HG03039 (cell line): ENCODE results near the gene INO80.

ENCODE experiments used
- ATAC-seq: cut with Tn5 transposase; IDR thresholded peaks from one replicate; pipeline ENCODE4 v1.9.1; 2021; ENCODE audit warnings: mild to moderate bottlenecking, moderate library complexity; ENCODE audit not compliant: unreplicated experiment

The INO80 gene

DNA sequence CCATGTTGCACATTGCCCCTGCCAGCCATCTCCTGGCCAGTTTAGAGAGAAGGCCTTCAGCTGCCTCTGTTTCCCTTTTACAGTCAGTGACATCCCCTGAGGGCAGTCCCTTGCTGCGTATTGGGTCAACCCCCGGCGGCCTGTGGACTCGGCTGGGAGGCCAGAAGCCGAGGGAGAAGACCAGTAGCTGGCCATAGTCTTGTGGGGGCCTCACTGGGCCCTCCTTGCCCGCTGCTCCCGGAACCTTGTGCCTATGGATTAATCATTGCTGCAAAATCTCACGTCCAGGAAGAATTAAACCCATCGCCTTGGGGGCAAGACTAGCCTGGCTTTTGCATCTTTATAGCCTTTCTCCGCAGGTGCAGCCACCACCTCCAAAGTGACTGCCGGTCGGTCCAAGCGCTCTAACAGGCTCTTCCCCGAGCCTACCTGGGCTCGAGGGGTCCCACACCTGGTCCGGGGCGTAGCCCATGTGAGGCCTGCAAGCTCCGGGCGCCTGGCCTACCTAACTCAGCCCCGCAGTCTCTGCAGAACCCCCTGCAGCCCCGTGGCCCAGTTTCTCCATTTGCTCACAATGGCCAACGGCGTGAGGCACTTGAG is 163.7 kb downstream of the INO80 start:
- ATAC-seq = no peak

DNA sequence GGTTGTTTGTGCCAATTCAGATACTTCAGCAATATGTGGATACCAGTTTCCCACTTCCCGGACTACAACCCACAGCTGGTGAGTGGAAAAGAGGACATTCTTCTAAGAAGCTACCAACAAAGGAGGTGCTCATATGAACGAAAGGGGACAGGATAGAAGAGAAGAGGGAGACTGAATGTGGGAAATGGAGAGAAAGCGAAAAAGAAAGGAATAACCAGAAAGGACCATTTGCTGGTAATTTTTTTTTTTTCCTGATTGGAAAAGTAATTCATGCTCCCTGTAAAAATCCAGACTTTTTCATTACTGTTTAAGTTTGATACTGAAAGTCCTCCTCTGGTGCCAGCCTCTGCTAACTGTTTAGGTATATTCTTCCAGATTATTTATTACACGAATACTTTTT is 164.3 kb downstream of the INO80 start:
- ATAC-seq = no peak

DNA sequence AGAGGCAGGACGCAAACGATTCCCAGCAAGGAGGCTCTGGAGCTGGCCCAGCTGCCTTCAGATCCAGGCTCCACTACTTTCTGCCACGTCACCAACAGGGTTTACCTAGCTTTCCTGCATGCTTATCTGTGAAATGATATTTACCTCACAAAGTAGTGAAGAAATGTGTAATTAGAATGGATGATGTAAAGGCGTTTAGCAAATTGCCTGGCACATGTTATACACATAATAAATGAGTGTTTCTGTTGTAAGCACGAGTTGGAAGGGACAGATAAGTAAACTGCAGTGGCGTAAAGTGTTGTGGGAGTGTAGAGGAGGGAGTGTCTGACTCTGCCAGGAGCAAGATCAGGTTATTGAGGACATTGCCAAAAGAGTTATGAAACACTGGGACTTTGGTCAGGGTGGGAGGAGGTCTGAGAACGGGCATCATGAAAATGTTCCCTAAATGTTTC is 166.3 kb downstream of the INO80 start:
- no peak for ATAC-seq

DNA sequence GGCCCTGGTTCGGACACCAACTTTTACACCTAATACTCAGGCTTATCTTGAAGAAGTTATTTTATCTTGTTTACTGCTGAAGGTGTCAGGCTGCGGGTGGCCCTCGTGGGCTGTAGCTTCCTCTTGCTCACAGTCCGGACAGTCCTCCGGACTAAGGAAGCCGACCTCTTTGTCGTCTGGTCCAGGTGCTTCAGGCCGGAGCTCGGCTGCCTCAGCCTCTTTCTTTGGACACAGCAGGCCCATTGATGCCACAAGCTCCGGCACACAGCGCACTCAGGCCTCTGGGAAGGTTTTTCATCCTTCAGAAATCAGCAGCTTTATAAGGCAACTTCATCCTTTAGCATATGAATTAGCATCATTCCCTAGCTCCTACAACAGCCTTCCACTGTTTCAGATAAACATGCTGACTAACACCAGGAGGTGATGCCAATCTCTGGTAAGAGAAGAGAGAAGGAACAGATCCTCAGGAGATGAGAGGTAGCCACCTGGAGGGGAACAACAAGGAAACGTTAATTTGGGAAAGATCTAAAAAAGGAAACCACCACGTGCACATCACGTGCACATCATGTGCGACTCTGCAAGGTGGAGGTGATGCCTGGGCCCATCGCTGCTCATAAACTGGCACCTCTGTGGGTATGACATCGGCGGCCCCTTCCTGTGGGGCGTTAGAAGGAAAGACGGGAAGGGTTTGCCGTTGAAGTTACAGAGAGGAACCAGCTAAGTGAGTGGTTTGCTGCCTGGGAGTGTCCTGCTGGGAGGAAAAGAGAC is 167.2 kb downstream of the INO80 start:
- no peak for ATAC-seq

DNA sequence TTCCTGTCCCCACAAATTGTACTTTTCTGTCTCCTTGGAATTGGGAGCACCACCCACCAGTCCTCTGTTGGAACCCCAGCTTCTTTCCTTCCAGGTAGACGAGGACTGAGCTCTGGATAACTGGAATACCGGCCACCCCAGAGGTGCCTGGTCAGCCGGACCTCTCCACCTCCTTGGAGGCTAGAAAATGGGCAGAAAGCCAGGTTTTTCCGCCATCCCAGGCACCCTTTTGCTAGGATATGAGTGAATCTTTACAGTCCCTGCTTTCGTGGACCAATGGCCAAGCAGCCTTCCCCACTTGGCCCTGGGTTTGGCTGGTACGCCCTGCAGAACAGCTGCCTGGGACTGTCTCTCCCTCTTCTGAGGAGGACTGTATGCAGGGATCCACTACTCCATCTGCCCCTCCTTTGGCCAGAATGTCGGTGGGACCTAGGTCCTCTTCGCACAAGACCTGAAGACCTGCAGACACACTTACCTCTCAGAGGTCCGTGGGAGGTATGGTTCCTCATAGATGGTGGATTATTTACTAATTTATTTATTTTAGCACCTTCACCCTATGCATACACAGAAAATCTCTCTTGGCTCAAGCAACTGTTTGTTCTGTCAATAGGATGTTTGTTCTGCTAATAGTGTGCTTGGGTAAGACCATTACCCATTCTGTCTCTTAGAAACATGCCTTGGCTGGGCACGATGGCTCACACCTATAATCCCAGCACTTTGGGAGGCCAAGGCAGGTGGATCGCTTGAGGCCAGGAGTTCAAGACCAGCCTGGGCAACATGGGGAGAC is 171.4 kb downstream of the INO80 start:
- ATAC-seq = no peak

DNA sequence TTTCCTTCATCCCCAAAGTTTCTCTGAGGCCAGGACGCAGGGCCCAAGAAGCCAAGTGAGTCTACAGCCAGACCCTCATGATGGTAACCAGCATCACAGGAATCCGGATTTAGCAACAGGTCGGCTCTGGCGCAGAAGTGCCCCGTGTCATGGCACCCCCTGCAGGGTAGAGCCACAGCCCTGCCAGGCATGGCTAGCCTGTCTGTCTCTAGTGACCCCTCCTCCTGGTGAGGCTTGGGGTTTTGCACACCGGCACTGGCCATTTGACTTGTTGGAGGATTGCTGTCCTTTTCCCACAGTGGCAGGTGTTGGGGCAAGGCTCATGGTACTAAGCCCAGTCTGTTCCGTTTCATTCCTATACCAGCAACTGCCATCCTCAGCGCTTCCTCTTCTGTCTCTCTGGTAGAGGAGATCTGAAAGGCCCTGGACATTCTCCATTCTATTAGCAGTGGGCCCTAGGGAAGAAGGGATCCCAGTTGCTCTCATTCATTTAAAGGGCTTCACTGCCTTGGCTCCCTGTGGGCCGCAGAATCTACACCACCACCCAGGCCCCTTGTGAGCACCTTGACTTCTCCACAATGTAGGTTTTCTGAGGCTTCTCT is 172.2 kb downstream of the INO80 start:
- no peak for ATAC-seq

DNA sequence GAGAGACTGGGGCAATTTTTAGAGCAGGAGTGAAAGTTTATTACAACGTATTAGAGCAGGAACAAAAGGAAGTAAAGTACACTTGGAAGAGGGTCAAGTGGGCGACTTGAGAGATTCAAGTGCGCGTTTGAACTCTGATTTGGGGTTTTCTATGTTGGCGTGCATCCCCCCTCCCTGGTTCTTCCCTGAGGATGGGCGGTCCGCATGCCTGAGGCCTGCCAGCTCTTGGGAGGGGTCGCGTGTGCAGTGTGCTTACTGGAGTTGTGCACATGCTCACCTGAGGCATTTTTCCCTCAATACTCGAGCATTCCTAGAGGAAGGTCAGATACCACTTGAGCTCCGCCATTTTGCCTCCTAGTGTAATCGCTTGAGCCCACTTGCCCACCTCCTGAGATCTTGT is 173.2 kb downstream of the INO80 start:
- no peak for ATAC-seq

DNA sequence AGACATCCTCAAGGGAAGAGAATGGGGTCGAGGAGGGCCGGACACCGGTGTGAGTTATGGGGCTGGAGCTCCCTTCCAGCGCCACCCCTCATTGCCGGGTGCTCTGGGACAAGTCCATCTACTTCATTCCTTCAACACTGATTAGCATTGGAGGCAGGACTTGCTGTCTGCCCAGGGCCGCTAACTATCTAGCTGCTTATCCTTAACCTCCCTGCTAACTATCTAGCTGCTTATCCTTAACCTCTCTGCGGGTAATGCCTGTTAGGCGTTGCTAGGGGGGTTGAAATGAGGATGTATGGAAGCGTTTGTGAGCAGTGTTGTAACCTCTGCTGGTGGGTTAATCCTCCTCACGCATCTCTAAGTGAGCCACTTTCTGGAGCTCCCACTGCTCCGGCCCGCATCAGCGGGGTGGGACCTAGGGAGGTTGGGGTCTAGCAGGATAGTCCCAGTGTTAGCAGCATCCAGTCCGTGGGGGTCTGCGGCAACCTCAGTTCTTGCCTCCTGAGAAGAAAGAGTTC is 173.7 kb downstream of the INO80 start:
- no peak for ATAC-seq

DNA sequence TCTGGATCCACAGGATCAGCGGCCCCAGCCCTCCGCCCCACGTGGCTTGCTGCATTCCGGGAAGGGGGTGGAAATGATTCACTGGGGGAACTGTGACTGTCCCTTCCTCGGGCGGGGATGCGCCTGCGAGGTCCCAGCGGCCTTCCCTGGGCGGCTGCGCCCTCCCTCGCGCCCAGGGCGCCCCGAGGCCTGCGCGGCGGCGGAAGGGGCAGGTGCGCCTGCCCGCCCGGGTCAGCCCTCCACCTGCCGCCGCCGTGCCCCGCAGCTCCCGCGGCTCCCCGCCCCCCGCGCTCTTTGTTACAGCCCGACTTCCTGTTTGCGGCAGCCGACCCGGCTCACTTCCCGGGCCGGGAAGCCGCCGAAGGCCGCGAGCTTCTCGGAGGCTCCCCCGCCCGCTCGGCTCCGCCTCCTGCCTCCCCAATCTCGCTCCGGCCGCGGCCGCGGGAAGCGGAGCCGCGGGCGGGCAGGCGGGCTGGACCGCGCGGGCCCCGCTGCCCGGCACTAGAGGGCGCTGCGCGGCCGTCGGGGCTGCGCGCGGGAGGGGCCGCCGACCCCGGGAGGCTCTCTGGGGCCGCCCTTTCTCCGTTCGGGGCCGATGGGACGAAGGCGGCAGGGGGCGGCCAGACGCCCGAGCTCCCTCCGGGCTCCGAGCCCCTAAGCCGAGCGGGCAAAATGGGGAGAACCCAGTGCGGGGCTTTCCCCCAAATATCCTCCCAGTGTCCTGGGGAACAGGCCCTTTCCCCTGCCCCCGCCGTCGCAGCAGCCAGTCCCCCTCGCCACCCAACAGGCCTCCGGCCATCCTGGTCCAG is 174.3 kb downstream of the INO80 start:
- peak; percentile 59 for ATAC-seq

DNA sequence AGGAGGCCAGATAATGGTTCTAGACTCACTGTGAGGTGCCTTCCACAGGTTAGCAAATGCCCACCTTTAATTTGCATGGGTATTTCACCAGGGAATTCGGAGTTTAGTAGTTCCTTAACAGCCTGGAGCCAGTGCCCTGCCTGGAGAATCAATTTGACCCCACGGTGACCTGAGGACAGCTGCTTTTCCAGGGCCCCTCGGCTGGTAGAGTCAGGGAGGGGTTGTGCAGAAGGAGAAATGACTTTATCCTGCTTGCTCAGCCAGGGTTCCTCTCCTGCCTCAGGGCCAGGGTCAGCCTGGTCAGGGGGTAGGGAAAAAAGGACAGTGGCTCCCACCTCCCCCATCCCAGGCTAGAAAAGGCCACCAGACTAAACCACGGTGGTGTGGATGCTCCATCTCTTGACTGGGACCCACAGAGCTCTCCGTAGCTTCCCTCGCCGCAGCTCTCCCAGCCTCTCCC is 175.0 kb downstream of the INO80 start:
- ATAC-seq = no peak

DNA sequence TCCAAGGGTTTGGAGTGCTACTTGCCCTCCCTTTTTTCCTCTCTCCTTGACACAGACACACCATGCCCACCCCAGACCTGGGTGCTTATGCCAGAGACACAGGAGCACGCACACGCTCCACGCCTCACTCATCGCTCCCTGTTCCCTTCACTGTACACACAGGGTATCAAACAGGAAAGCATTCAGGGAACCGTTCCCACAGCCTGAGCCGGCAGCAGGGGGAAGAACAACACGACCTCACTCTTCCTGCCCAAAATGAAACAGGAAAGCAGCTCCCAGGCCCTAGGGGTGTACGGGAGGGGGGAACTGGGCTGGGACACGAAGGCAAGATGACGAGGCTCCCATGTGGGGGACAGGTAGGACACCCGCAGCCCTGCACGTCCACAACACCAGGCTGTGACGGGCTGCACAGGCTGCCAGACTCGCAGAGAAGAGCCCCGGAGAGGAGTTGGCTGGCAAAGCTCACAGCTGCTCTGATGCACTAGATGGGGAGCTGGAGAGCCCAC is 175.7 kb downstream of the INO80 start:
- no peak for ATAC-seq

DNA sequence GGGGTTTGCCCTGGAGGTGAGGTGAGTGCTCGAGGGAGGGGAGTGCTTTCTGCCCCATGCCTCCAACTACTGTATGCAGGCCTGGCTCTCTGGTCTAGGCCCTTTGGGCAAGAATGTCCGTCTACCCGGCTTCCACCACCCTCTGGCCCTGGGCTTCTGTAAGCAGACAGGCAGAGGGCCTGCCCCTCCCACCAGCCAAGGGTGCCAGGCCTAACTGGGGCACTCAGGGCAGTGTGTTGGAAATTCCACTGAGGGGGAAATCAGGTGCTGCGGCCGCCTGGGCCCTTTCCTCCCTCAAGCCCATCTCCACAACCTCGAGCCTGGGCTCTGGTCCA is 177.6 kb downstream of the INO80 start:
- no peak for ATAC-seq

DNA sequence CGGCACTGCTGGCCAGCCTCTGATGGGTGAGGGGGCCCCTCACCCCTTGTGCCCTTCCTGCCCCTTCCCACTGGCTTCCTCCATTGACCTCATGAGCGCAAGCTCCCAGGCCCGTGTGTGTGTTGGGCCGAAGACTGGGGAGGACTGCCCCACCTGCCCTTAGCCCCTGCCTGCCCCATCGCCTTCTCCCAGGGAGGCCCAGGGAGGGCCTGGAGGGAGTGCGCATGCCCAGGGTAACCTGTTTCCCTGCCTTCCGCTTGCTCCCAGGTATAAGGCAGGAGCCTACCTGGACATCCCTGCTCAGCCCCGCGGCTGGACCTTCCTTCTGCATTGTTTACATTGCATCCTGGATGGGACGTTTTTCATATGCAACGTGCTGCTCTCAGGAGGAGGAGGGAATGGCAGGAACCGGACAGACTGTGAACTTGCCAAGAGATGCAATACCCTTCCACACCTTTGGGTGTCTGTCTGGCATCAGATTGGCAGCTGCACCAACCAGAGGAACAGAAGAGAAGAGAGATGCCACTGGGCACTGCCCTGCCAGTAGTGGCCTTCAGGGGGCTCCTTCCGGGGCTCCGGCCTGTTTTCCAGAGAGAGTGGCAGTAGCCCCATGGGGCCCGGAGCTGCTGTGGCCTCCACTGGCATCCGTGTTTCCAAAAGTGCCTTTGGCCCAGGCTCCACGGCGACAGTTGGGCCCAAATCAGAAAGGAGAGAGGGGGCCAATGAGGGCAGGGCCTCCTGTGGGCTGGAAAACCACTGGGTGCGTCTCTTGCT is 178.1 kb downstream of the INO80 start:
- ATAC-seq = no peak

DNA sequence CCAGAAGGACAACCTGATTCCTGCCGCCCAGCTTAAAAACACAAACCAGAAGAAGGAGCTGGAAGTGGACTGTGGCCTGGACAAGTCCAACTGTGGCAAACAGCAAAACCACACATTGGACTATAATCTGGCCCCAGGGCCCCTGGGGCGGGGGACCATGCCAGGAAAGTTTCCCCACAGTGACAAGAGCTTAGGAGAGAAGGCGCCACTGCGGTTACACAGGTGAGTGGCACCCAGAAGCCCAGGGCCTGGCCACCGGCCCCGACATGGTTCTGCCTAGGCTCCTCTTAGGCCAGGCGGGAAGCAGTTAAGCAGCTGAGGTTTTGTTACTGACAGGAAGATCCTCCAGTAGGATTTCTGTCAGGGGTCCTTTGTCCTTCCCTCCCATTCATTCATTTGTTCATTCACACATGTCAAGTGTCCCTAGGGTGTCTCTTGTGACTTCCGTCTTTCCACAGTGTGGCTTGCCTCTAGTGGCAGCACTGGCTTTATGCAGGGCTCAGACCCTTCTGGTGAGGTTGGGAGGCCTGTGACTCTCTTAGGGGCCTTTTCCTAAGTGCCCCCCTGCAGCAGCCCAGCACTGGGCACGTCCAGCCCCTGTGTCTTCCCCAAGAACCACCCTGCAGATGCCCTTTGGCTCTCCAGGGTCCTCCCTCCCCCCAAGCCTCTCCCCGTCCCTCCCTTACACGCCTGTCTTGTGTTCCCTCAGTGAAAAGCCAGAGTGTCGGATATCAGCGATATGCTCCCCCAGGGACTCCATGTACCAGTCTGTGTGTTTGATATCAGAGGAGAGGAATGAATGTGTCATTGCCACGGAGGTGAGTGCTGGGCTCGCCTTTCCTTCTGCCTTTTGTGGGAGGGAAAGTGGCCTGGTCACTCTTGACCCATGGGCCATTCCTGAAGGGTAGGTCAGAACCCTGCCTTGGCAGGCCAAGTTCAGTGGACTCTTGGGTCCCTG is 179.1 kb downstream of the INO80 start:
- no peak for ATAC-seq

DNA sequence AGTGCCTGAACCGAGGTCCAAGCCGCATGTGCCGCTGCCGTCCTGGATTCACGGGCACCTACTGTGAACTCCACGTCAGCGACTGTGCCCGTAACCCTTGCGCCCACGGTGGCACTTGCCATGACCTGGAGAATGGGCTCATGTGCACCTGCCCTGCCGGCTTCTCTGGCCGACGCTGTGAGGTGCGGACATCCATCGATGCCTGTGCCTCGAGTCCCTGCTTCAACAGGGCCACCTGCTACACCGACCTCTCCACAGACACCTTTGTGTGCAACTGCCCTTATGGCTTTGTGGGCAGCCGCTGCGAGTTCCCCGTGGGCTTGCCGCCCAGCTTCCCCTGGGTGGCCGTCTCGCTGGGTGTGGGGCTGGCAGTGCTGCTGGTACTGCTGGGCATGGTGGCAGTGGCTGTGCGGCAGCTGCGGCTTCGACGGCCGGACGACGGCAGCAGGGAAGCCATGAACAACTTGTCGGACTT is 179.8 kb downstream of the INO80 start:
- no peak for ATAC-seq

DNA sequence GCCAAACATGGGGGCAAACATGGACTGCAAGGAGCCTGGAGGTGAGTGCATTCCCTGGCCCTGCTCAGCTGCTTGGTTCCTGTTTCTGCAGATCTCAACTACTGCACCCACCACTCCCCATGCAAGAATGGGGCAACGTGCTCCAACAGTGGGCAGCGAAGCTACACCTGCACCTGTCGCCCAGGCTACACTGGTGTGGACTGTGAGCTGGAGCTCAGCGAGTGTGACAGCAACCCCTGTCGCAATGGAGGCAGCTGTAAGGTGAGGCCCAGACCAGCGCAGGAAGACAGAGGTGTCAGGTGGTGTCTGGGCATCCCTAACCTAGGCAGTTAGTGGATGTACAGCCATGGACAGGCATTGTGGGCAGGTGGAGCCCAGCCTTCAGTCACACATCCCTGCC is 181.6 kb downstream of the INO80 start:
- ATAC-seq = no peak

DNA sequence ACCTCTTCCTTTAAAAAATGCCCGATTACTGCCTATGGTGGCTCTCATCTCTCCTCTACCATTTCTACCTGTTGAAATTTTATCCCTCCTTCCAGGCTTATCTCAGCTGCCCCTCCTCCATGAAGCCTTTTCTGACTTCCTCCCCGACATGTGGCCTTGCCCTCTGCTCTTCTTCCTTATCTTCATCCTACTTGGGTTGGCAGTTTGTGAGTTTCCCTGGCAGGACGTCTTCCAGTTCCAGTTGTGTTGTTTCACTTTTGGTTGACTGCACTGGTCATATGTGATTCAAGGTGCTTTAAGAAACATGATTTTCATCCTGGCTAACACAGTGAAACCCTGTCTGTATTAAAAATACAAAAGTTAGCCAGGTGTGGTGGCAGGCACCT is 182.6 kb downstream of the INO80 start:
- ATAC-seq = no peak
